IMR-90 (cell line): Measurements from ENCODE around the gene NKD1. TPM values are rescaled to one million over a fixed set of nuclear protein-coding genes. Genes with fewer than 3 reads are reported as not detected.

ENCODE experiments used
- ATAC-seq: fragments of 200-7000 bp; cut with Tn5 transposase; 2 replicates; pipeline ENCODE4 v1.9.1; 2020; ENCODE audit warnings: low read depth, mild to moderate bottlenecking, moderate library complexity
- BruUV-seq: library from RNA; stranded (reverse); fragments of 400-500 nt; replicated peaks from 2 replicates; lab custom pipeline; 2021; lab: Mats Ljungman, UMichigan
- CTCF ChIA-PET: fragments of 300-600 bp; formaldehyde crosslinking; extraction: SDS; loops from one replicate; lab custom pipeline; 2021; ENCODE audit warnings: antibody characterized with exemption; lab: Yijun Ruan, JAX
- POLR2A ChIA-PET: fragments of 300-600 bp; sonication (Branson Sonifier 250); formaldehyde crosslinking; loops from one replicate; lab custom pipeline; 2022; ENCODE audit warnings: antibody characterized with exemption; ENCODE audit not compliant: unreplicated experiment; lab: Charles Lee
- DNase-seq: peaks from one replicate; pipeline ENCODE4 v3.0.0; 2013
- H2AFZ ChIP-seq: replicated peaks from 2 replicates; pipeline ENCODE3; 2013; ENCODE audit warnings: low read length, mild to moderate bottlenecking; ENCODE audit not compliant: poor library complexity
- H2AK5ac ChIP-seq: 2 replicates; pipeline ENCODE4 v1.6.1; 2013; ENCODE audit warnings: low read depth, low read length, inconsistent platforms
- H2AK9ac ChIP-seq: replicated peaks from 2 replicates; pipeline ENCODE3; 2013; ENCODE audit warnings: mild to moderate bottlenecking, low read depth, low read length, moderate library complexity; ENCODE audit not compliant: poor library complexity
- H2BK120ac ChIP-seq: 2 replicates; pipeline ENCODE4 v1.6.1; 2013; ENCODE audit warnings: low read depth, low read length, inconsistent platforms
- H2BK15ac ChIP-seq: 3 replicates; pipeline ENCODE4 v1.6.1; 2013; ENCODE audit warnings: low read depth, low read length, inconsistent platforms
- H2BK20ac ChIP-seq: 2 replicates; pipeline ENCODE4 v1.6.1; 2013; ENCODE audit warnings: low read depth, mild to moderate bottlenecking, inconsistent platforms, low read length, moderate library complexity
- H2BK5ac ChIP-seq: 2 replicates; pipeline ENCODE4 v1.6.1; 2013; ENCODE audit warnings: mild to moderate bottlenecking, low read depth, low read length, inconsistent platforms; ENCODE audit not compliant: poor library complexity, severe bottlenecking
- H3K14ac ChIP-seq: replicated peaks from 2 replicates; pipeline ENCODE4 v1.6.1; 2013; ENCODE audit warnings: low read depth, low read length, inconsistent platforms
- H3K18ac ChIP-seq: 2 replicates; pipeline ENCODE4 v1.6.1; 2013; ENCODE audit warnings: low read depth, low read length, control low read depth
- H3K23ac ChIP-seq: 2 replicates; pipeline ENCODE4 v1.6.1; 2013; ENCODE audit warnings: low read depth, low read length, inconsistent platforms
- H3K27ac ChIP-seq: 2 replicates; pipeline ENCODE4 v1.5.1; 2013; ENCODE audit warnings: mild to moderate bottlenecking, control low read depth, low read length; ENCODE audit not compliant: insufficient read depth
- H3K27me3 ChIP-seq: 2 replicates; pipeline ENCODE4 v1.6.1; 2013; ENCODE audit warnings: low read length; ENCODE audit not compliant: control insufficient read depth, insufficient read depth
- H3K36me3 ChIP-seq: 2 replicates; pipeline ENCODE4 v1.6.1; 2013; ENCODE audit warnings: low read length, mixed read lengths; ENCODE audit not compliant: control insufficient read depth, insufficient read depth
- H3K4ac ChIP-seq: 2 replicates; pipeline ENCODE4 v1.6.1; 2013; ENCODE audit warnings: low read depth, low read length, inconsistent platforms
- H3K4me1 ChIP-seq: 2 replicates; pipeline ENCODE4 v1.6.1; 2013; ENCODE audit warnings: low read length, mixed read lengths; ENCODE audit not compliant: control insufficient read depth, insufficient read depth
- H3K4me2 ChIP-seq: 2 replicates; pipeline ENCODE4 v1.6.1; 2013; ENCODE audit warnings: low read depth, mild to moderate bottlenecking, control low read depth, low read length, moderate library complexity
- H3K4me3 ChIP-seq: 2 replicates; pipeline ENCODE4 v1.5.1; 2013; ENCODE audit warnings: low read depth, mild to moderate bottlenecking, control low read depth, low read length, moderate library complexity; ENCODE audit not compliant: insufficient read depth
- H3K56ac ChIP-seq: 2 replicates; pipeline ENCODE4 v1.6.1; 2013; ENCODE audit warnings: low read length, inconsistent platforms; ENCODE audit not compliant: insufficient read depth; ENCODE audit errors: extremely low read depth
- H3K79me1 ChIP-seq, 2 experiments: 2 replicates each; pipeline ENCODE4 v1.6.1; 2013; ENCODE audit warnings: low read length in 2 of 2, inconsistent platforms in 1 of 2, low read depth in 1 of 2
- H3K9ac ChIP-seq: 2 replicates; pipeline ENCODE4 v1.6.1; 2013; ENCODE audit warnings: low read depth, low read length, control low read depth
- H3K9me1 ChIP-seq: 2 replicates; pipeline ENCODE4 v1.6.1; 2013; ENCODE audit warnings: low read length, inconsistent platforms; ENCODE audit not compliant: insufficient read depth
- H3K9me3 ChIP-seq: 2 replicates; pipeline ENCODE4 v1.6.1; 2013; ENCODE audit warnings: low read length; ENCODE audit not compliant: control insufficient read depth, insufficient read depth
- H4K20me1 ChIP-seq: 2 replicates; pipeline ENCODE4 v1.6.1; 2013; ENCODE audit warnings: low read length, inconsistent platforms; ENCODE audit not compliant: insufficient read depth
- H4K5ac ChIP-seq: 2 replicates; pipeline ENCODE4 v1.6.1; 2013; ENCODE audit warnings: mild to moderate bottlenecking, low read depth, low read length, control low read depth
- H4K8ac ChIP-seq, 2 experiments: 2 replicates each; pipeline ENCODE4 v1.6.1; 2013; ENCODE audit warnings: low read depth in 2 of 2, low read length in 2 of 2, control low read depth in 1 of 2, inconsistent platforms in 1 of 2
- H4K91ac ChIP-seq: 2 replicates; pipeline ENCODE4 v1.6.1; 2013; ENCODE audit warnings: low read depth, low read length, inconsistent platforms; ENCODE audit not compliant: insufficient read depth
- RFX5 ChIP-seq: IDR thresholded peaks from 2 replicates; pipeline ENCODE4 v1.8.0; 2012; ENCODE audit warnings: low read depth, mild to moderate bottlenecking, low read length, moderate library complexity
- SMC3 ChIP-seq: fragments of 150-350 bp; IDR thresholded peaks from 2 replicates; pipeline ENCODE4 v1.6.1; 2016; ENCODE audit warnings: low read depth, mild to moderate bottlenecking, antibody characterized with exemption, low read length, moderate library complexity
- WGBS, 2 experiments: methylation state at CpG; one replicate each; pipeline versions ENCODE4 v1.1.5 to v1.1.7; 2013; ENCODE audit warnings: missing lambda C conversion rate in 2 of 2; ENCODE audit not compliant: insufficient read length in 1 of 2; ENCODE audit errors: extremely low coverage in 2 of 2; 5-methylcytosine and 5-hydroxymethylcytosine counted together
- dilution Hi-C: fragments of 300-500 bp; cut with HindIII; formaldehyde crosslinking; loops from one replicate; pipeline ENCODE4 v1.14.3; 2018; ENCODE audit warnings: low sequenced_read_pairs; ENCODE audit not compliant: unreplicated experiment
- in situ Hi-C: fragments of 300-500 bp; cut with MboI; formaldehyde crosslinking; loops from 3 replicates; pipeline ENCODE4 v1.14.3; 2019; ENCODE audit warnings: low sequenced_read_pairs, inconsistent platforms, mixed read lengths
- intact Hi-C: fragments of 100-400 bp; cut with micrococcal nuclease; formaldehyde crosslinking; loops from 2 replicates; pipeline ENCODE4 v1.10.0; 2022
- polyA plus RNA-seq, 3 experiments: library from polyadenylated mRNA; depleted of rRNA; stranded (reverse); fragments of >200 nt; gene quantifications; 2 replicates each; pipeline ENCODE4 v1.2.3, GENCODE V29; 2012; ENCODE audit warnings: low replicate concordance in 1 of 3
- total RNA-seq: library from RNA; depleted of rRNA; stranded (reverse); fragments of >200 nt; gene quantifications from 2 replicates; pipeline ENCODE4 v1.2.3, GENCODE V29; 2012

The NKD1 gene
- total and polyA plus RNA-seq, 2 of the 4 experiments (the other 2 are of a cell fraction): not detected

- no peak overlapping the region for H4K8ac ChIP-seq
- no peak overlapping the region for H4K91ac ChIP-seq
- no peak overlapping the region for H3K56ac ChIP-seq
- ATAC-seq: no peak
- no peaks in the 10 kb centered on the region for H4K20me1 ChIP-seq
- H2AK9ac ChIP-seq: no peak overlapping the region
- 83% methylated on average over 11 of the region's 22 CpGs; no CpG with 5 or more reads in 1 of the 2 experiments for WGBS, 2 experiments
- no peak for TF ChIP-seq SMC3
- no peak for TF ChIP-seq RFX5
- H3K36me3 ChIP-seq: no peaks in the 10 kb centered on the region
- CTCF ChIA-PET: no interaction called here
- intact Hi-C loops: no loop called here
- dilution Hi-C loops: no loop called here
- no peak overlapping the region for H3K23ac ChIP-seq
- H2BK15ac ChIP-seq: no peak overlapping the region
- no peak overlapping the region for H3K14ac ChIP-seq
- POLR2A ChIA-PET: no interaction called here
- no peak overlapping the region for H3K4ac ChIP-seq
- no peaks in the 10 kb centered on the region for H3K9me1 ChIP-seq
- BruUV-seq: no TSS peak
- H3K27me3 ChIP-seq: peaks cover 4% of the 10 kb centered on the region; the same call in 1 of the 2 replicates
- no peak overlapping the region for H2BK5ac ChIP-seq
- H3K9ac ChIP-seq: no peak overlapping the region
- no peaks in the 10 kb centered on the region for H3K79me1 ChIP-seq
- H2BK20ac ChIP-seq: no peak overlapping the region
- H2AK5ac ChIP-seq: no peak overlapping the region
- no peak overlapping the region for H3K27ac ChIP-seq
- no peak overlapping the region for H2AFZ ChIP-seq
- no peak overlapping the region for H3K4me3 ChIP-seq
- no peak overlapping the region for H3K4me2 ChIP-seq
- in situ Hi-C loops: no loop called here
- no peaks in the 10 kb centered on the region for H3K4me1 ChIP-seq
- H2BK120ac ChIP-seq: no peak overlapping the region
- H4K5ac ChIP-seq: no peak overlapping the region
- no peak for DNase-seq
- H3K9me3 ChIP-seq: no peaks in the 10 kb centered on the region
- no peak overlapping the region for H3K18ac ChIP-seq
Observed at GRCh38 chr16:50631985-50632576, 83.9 kb downstream of the NKD1 start.
